Astrocyte (in vitro differentiated cells and primary cell): ENCODE results near the gene HDHD2. TPM values are rescaled to one million over a fixed set of nuclear protein-coding genes. Genes with fewer than 3 reads are reported as not detected.

Experiments used
- DNase-seq: peaks from one replicate; pipeline ENCODE4 v3.0.0-alpha.2; 2010; ENCODE audit warnings: low read depth
- FAIRE-seq: peaks from 2 replicates; lab custom pipeline; 2011; peaks lifted over from hg19 to GRCh38; lab: Jason Lieb, UNC
- H2AFZ ChIP-seq: 2 replicates; pipeline ENCODE4 v1.6.0; 2012; ENCODE audit warnings: low read depth, low read length, inconsistent platforms
- H3K27ac ChIP-seq: 2 replicates; pipeline ENCODE4 v1.5.1; 2011; ENCODE audit warnings: low read depth, low read length, inconsistent platforms
- H3K27me3 ChIP-seq: 2 replicates; pipeline ENCODE4 v1.6.0; 2011; ENCODE audit warnings: low read length, inconsistent platforms; ENCODE audit not compliant: insufficient read depth
- H3K36me3 ChIP-seq: 2 replicates; pipeline ENCODE4 v1.5.1; 2011; ENCODE audit warnings: low read length, inconsistent platforms; ENCODE audit not compliant: insufficient read depth
- H3K4me1 ChIP-seq: 2 replicates; pipeline ENCODE4 v1.5.1; 2011; ENCODE audit warnings: low read length, inconsistent platforms; ENCODE audit not compliant: insufficient read depth
- H3K4me2 ChIP-seq: 2 replicates; pipeline ENCODE4 v1.6.0; 2012; ENCODE audit warnings: low read length, inconsistent platforms
- H3K4me3 ChIP-seq: 2 replicates; pipeline ENCODE4 v1.5.1; 2011; ENCODE audit warnings: low read depth, mild to moderate bottlenecking, low read length, inconsistent platforms; ENCODE audit not compliant: insufficient read depth
- H3K79me2 ChIP-seq: 2 replicates; pipeline ENCODE4 v1.6.0; 2012; ENCODE audit warnings: mild to moderate bottlenecking, low read length, inconsistent platforms; ENCODE audit not compliant: insufficient read depth
- H3K9ac ChIP-seq: 2 replicates; pipeline ENCODE4 v1.6.0; 2012; ENCODE audit warnings: mild to moderate bottlenecking, low read length, inconsistent platforms
- H3K9me3 ChIP-seq: 2 replicates; pipeline ENCODE4 v1.5.1; 2012; ENCODE audit warnings: low read depth, mild to moderate bottlenecking, low read length, inconsistent platforms; ENCODE audit not compliant: insufficient read depth
- H4K20me1 ChIP-seq: 2 replicates; pipeline ENCODE4 v1.6.0; 2012; ENCODE audit warnings: low read length, inconsistent platforms; ENCODE audit not compliant: insufficient read depth
- H3K27ac Mint-ChIP-seq: one replicate; pipeline ENCODE4 v1.8.0; 2021; ENCODE audit warnings: mild to moderate bottlenecking, mixed read lengths; ENCODE audit not compliant: unreplicated experiment
- H3K27me3 Mint-ChIP-seq: one replicate; pipeline ENCODE4 v1.8.0; 2021; ENCODE audit warnings: low read depth, mixed read lengths; ENCODE audit not compliant: unreplicated experiment
- H3K36me3 Mint-ChIP-seq: one replicate; pipeline ENCODE4 v1.8.0; 2021; ENCODE audit warnings: low read depth, mixed read lengths; ENCODE audit not compliant: unreplicated experiment
- H3K4me1 Mint-ChIP-seq: one replicate; pipeline ENCODE4 v1.8.0; 2021; ENCODE audit warnings: low read depth, mixed read lengths; ENCODE audit not compliant: unreplicated experiment
- H3K4me3 Mint-ChIP-seq: one replicate; pipeline ENCODE4 v1.8.0; 2021; ENCODE audit warnings: mild to moderate bottlenecking, moderate library complexity, mixed read lengths; ENCODE audit not compliant: unreplicated experiment
- H3K9me3 Mint-ChIP-seq: one replicate; pipeline ENCODE4 v1.8.0; 2021; ENCODE audit warnings: mild to moderate bottlenecking, mixed read lengths; ENCODE audit not compliant: unreplicated experiment
- EZH2 ChIP-seq: IDR thresholded peaks from 2 replicates; pipeline ENCODE4 v1.6.1; 2012; ENCODE audit warnings: mild to moderate bottlenecking, low read length, inconsistent platforms; ENCODE audit not compliant: insufficient read depth
- total RNA-seq: library from RNA; stranded (reverse); gene quantifications from 2 replicates; pipeline ENCODE4 v1.2.1, GENCODE V29; 2021
- TF ChIP-seq, protein P1 (sequence below): IDR thresholded peaks from 2 replicates; pipeline ENCODE4 v1.5.1; 2011; ENCODE audit warnings: low read depth, mild to moderate bottlenecking, inconsistent platforms, low read length, moderate library complexity; ENCODE audit not compliant: insufficient read depth

HDHD2 gene
- total RNA-seq, 1 donor from 2014 or later: 23.5 TPM

DNA sequence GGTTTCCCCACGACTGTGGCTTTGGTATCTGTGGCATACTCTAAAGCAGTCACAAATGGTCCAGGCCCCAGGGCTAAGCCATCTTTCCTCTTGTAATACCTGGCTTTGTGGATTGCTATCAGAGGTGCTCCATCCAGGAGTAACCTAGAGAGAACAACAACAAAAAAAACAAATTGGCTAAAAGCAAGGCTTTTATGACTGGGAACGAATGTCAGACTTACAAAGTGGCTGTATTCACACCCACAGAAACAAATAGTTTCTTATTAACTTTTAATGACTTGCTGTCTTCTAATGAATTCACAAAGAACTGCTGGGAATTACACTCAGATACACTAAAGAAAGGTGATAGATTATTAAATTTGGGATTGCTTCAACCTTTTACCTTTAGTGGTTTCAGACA lies 35.1 kb downstream of the HDHD2 start:
- no peak for FAIRE-seq
- Mint-ChIP-seq H3K4me3 (no peak overlapping the region), H3K27me3 (no peaks in the 10 kb centered on the region)

DNA sequence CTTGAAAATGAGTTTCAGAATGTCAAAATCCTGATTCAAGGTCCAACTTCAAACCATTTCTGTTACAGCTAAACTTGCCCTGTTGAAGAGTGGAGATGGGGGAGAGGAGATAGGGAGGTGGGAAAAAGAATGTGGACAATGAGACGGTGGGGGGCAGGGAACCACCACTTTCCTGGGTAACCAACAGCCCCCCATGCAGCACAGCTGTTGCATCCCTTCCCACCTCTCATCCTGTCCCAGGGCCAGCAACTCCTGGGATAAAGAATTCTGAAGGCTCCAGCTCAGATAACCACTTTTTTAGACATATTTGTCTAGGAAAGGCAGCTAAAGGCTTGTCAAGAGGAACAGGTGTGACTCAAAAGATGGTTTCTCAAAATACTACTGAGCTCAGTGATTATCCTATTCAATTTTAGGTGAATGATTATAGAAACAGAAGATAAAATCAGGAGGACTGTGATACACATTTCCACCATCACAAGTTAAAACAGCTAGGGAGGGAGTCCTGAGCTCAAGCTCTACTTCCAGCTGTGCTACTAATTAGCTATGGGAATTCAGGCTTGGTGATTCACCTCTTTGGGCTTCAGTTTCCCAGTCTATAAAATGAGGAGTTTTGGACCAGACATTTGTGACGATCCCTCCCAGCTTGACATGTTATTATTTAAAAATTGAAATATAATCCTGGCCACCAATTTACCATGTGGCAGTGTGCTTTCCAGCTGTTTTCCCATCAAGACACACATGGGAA lies 36.3 kb downstream of the HDHD2 start:
- Mint-ChIP-seq H3K27ac (peak overlapping the region; percentile 7), H3K36me3 (peaks cover 15% of the 10 kb centered on the region), H3K4me3 (no peak overlapping the region), H3K9me3 (no peaks in the 10 kb centered on the region), H3K4me1 (peaks cover 13% of the 10 kb centered on the region), H3K27me3 (no peaks in the 10 kb centered on the region)
- Histone ChIP-seq H3K4me2 (no peak overlapping the region), H4K20me1 (peaks cover 6% of the 10 kb centered on the region), H3K9me3 (no peaks in the 10 kb centered on the region), H2AFZ (no peak overlapping the region), H3K27ac (no peak overlapping the region), H3K4me3 (no peak overlapping the region), H3K36me3 (peaks cover 8% of the 10 kb centered on the region), H3K9ac (no peak overlapping the region), H3K4me1 (no peaks in the 10 kb centered on the region), H3K79me2 (no peaks in the 10 kb centered on the region), H3K27me3 (no peaks in the 10 kb centered on the region)
- peak; percentile 18 for DNase-seq
- TF ChIP-seq EZH2: no peak
- TF ChIP-seq, protein P1, sequence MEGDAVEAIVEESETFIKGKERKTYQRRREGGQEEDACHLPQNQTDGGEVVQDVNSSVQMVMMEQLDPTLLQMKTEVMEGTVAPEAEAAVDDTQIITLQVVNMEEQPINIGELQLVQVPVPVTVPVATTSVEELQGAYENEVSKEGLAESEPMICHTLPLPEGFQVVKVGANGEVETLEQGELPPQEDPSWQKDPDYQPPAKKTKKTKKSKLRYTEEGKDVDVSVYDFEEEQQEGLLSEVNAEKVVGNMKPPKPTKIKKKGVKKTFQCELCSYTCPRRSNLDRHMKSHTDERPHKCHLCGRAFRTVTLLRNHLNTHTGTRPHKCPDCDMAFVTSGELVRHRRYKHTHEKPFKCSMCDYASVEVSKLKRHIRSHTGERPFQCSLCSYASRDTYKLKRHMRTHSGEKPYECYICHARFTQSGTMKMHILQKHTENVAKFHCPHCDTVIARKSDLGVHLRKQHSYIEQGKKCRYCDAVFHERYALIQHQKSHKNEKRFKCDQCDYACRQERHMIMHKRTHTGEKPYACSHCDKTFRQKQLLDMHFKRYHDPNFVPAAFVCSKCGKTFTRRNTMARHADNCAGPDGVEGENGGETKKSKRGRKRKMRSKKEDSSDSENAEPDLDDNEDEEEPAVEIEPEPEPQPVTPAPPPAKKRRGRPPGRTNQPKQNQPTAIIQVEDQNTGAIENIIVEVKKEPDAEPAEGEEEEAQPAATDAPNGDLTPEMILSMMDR: no peak
- no peak for FAIRE-seq

More for the DNA sequence above, 35.1 kb downstream of the HDHD2 start:
- peaks cover 13% of the 10 kb centered on the region for H3K4me1 Mint-ChIP-seq
- Histone ChIP-seq H3K9me3 (no peaks in the 10 kb centered on the region), H3K4me2 (no peak overlapping the region), H3K36me3 (peaks cover 8% of the 10 kb centered on the region), H3K4me3 (no peak overlapping the region), H3K27me3 (no peaks in the 10 kb centered on the region), H3K27ac (no peak overlapping the region), H4K20me1 (peaks cover 6% of the 10 kb centered on the region), H3K9ac (no peak overlapping the region), H3K4me1 (no peaks in the 10 kb centered on the region), H3K79me2 (no peaks in the 10 kb centered on the region), H2AFZ (no peak overlapping the region)
- TF ChIP-seq EZH2: no peak
- TF ChIP-seq, protein P1: no peak
- no peak for DNase-seq
- H3K36me3 Mint-ChIP-seq: peaks cover 12% of the 10 kb centered on the region
- no peak overlapping the region for H3K27ac Mint-ChIP-seq
- H3K9me3 Mint-ChIP-seq: no peaks in the 10 kb centered on the region
